ENCODE results near the gene LRRC56. TPM values are rescaled to one million over a fixed set of nuclear protein-coding genes. Genes with fewer than 3 reads are reported as not detected.

LRRC56 gene
- total and polyA plus RNA-seq, 2 of the 13 experiments (the other 11 are each of a cell fraction or from before 2014, with no cell fraction given) = 0.11 to 0.29 TPM

DNA sequence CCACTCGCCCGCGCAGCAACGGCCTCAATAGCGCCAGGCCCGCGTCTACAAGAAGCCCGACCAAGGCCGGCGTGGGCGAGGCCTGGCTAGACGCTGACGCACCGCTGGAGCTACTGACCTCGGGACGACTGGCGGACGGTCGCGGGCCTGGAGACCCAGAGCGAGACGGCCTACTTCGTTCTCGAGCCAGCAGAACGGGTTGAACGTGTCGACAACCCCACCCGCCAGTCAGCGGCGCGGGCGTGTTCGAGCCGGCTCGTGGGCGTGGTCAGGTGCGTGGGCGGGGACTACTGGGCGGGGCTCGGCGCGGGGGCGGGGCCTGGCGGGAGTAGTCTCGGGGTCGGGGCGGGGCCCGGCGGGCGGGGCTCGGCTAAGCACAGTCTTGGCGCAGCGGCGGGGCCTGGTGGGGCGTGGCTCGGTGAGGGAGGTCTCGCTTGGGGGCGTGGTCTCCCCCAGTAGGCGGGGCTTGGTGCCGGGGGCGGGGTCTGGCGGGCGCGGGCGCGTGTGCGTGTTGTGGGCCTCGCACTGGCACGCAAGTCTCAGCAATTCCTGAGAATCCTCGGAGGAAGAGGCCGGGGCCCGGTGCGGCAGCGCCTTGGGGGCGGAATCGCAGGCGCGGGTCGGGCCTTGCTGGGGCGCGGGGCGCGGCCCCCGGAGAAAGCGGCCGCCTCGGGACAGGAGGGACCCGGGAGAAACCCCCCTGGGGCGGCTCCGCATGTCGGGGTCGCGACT lies 30.2 kb upstream of the LRRC56 start, which contains the start of gene RNH1 (continued):
- TF ChIP-seq, protein P1, sequence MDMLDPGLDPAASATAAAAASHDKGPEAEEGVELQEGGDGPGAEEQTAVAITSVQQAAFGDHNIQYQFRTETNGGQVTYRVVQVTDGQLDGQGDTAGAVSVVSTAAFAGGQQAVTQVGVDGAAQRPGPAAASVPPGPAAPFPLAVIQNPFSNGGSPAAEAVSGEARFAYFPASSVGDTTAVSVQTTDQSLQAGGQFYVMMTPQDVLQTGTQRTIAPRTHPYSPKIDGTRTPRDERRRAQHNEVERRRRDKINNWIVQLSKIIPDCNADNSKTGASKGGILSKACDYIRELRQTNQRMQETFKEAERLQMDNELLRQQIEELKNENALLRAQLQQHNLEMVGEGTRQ (IDR thresholded peaks at IDR 0.05; ENCODE audit: low read depth, low read length) = no peak
- TF ChIP-seq, protein P1 (CRISPR knock-in tag; IDR thresholded peaks at IDR 0.05; ENCODE audit: borderline replicate concordance) = no peak
- no peak for TF ChIP-seq SOX5 (CRISPR knock-in tag; IDR thresholded peaks at IDR 0.05; ENCODE audit: borderline replicate concordance)
- TF ChIP-seq ZSCAN21 (CRISPR knock-in tag; IDR thresholded peaks at IDR 0.05; ENCODE audit: borderline replicate concordance) = peak; percentile 63; the same call in 1 of the 2 replicates
- TF ChIP-seq ZNF501 (CRISPR knock-in tag; IDR thresholded peaks at IDR 0.05) = no peak
- TF ChIP-seq, protein P2, sequence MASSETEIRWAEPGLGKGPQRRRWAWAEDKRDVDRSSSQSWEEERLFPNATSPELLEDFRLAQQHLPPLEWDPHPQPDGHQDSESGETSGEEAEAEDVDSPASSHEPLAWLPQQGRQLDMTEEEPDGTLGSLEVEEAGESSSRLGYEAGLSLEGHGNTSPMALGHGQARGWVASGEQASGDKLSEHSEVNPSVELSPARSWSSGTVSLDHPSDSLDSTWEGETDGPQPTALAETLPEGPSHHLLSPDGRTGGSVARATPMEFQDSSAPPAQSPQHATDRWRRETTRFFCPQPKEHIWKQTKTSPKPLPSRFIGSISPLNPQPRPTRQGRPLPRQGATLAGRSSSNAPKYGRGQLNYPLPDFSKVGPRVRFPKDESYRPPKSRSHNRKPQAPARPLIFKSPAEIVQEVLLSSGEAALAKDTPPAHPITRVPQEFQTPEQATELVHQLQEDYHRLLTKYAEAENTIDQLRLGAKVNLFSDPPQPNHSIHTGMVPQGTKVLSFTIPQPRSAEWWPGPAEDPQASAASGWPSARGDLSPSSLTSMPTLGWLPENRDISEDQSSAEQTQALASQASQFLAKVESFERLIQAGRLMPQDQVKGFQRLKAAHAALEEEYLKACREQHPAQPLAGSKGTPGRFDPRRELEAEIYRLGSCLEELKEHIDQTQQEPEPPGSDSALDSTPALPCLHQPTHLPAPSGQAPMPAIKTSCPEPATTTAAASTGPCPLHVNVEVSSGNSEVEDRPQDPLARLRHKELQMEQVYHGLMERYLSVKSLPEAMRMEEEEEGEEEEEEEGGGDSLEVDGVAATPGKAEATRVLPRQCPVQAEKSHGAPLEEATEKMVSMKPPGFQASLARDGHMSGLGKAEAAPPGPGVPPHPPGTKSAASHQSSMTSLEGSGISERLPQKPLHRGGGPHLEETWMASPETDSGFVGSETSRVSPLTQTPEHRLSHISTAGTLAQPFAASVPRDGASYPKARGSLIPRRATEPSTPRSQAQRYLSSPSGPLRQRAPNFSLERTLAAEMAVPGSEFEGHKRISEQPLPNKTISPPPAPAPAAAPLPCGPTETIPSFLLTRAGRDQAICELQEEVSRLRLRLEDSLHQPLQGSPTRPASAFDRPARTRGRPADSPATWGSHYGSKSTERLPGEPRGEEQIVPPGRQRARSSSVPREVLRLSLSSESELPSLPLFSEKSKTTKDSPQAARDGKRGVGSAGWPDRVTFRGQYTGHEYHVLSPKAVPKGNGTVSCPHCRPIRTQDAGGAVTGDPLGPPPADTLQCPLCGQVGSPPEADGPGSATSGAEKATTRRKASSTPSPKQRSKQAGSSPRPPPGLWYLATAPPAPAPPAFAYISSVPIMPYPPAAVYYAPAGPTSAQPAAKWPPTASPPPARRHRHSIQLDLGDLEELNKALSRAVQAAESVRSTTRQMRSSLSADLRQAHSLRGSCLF (CRISPR knock-in tag; IDR thresholded peaks at IDR 0.05; ENCODE audit: borderline replicate concordance) = no peak
- TF ChIP-seq, protein P3, sequence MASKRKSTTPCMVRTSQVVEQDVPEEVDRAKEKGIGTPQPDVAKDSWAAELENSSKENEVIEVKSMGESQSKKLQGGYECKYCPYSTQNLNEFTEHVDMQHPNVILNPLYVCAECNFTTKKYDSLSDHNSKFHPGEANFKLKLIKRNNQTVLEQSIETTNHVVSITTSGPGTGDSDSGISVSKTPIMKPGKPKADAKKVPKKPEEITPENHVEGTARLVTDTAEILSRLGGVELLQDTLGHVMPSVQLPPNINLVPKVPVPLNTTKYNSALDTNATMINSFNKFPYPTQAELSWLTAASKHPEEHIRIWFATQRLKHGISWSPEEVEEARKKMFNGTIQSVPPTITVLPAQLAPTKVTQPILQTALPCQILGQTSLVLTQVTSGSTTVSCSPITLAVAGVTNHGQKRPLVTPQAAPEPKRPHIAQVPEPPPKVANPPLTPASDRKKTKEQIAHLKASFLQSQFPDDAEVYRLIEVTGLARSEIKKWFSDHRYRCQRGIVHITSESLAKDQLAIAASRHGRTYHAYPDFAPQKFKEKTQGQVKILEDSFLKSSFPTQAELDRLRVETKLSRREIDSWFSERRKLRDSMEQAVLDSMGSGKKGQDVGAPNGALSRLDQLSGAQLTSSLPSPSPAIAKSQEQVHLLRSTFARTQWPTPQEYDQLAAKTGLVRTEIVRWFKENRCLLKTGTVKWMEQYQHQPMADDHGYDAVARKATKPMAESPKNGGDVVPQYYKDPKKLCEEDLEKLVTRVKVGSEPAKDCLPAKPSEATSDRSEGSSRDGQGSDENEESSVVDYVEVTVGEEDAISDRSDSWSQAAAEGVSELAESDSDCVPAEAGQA (IDR thresholded peaks at IDR 0.05; ENCODE audit: low read depth) = no peak
- TF ChIP-seq, protein P3 (CRISPR knock-in tag; IDR thresholded peaks at IDR 0.05; ENCODE audit: borderline replicate concordance) = no peak
- no peak for TF ChIP-seq TSC22D2 (CRISPR knock-in tag; IDR thresholded peaks at IDR 0.05; ENCODE audit: borderline replicate concordance)
- no peak; the same call in 1 of the 2 replicates for TF ChIP-seq MAZ (IDR thresholded peaks at IDR 0.05; ENCODE audit: borderline replicate concordance, low read depth, low read length)
- TF ChIP-seq MAZ (CRISPR knock-in tag; IDR thresholded peaks at IDR 0.05; ENCODE audit: low read depth) = no peak; the same call in 1 of the 2 replicates
- TF ChIP-seq ZNF614 (CRISPR knock-in tag; IDR thresholded peaks at IDR 0.05; ENCODE audit: borderline replicate concordance) = peak; percentile 35; the same call in 1 of the 2 replicates
- no peak for TF ChIP-seq ADNP (CRISPR knock-in tag; IDR thresholded peaks at IDR 0.05)
- no peak for TF ChIP-seq TEAD2 (CRISPR knock-in tag; IDR thresholded peaks at IDR 0.05)
- no peak; the same call in 1 of the 2 replicates for TF ChIP-seq ZNF556 (CRISPR knock-in tag; IDR thresholded peaks at IDR 0.05; ENCODE audit: borderline replicate concordance)
- no peak; the same call in 1 of the 2 replicates for TF ChIP-seq ZNF777 (CRISPR knock-in tag; IDR thresholded peaks at IDR 0.05)
